CD4-positive, alpha-beta T cell treated with Interleukin-4 for 4 hours (primary cell): ENCODE measurements around the gene BCL7B.

Experiments used
- DNase-seq: peaks from one replicate; pipeline ENCODE4 v3.0.0-alpha.2; 2020

The BCL7B gene

GRCh38 chr7:73487486-73487885, 70.0 kb downstream of the BCL7B start:
- no peak for DNase-seq
